ENCODE measurements around the gene OR8U1. TPM values are rescaled to one million over a fixed set of nuclear protein-coding genes. Genes with fewer than 3 reads are reported as not detected.

The OR8U1 gene
- total RNA-seq, 2 donors from 2014 or later, result not detected

Other genes starting within 250 kb of the OR8U1 start
- not detected for gene OR8J3, start 235.4 kb upstream of the OR8U1 start, total RNA-seq
- not detected for gene OR8K5, start 215.3 kb upstream of the OR8U1 start, total RNA-seq
- gene OR5J2, start 199.0 kb upstream of the OR8U1 start, total RNA-seq, result not detected
- gene OR5T2, start 141.4 kb upstream of the OR8U1 start, total RNA-seq, result not detected
- not detected for gene OR5T3, start 123.4 kb upstream of the OR8U1 start, total RNA-seq
- not detected for gene OR5T1, start 101.5 kb upstream of the OR8U1 start, total RNA-seq
- not detected for gene OR8H1, start 83.4 kb upstream of the OR8U1 start, total RNA-seq
- not detected for gene OR8K3, start 60.5 kb upstream of the OR8U1 start, total RNA-seq
- gene OR8K1, start 29.6 kb upstream of the OR8U1 start, total RNA-seq, result not detected
- gene OR8J1, start 21.3 kb upstream of the OR8U1 start, total RNA-seq, result not detected
- not detected for gene OR5AL1, start 37.1 kb downstream of the OR8U1 start, total RNA-seq
- not detected for gene OR5M3, start 97.7 kb downstream of the OR8U1 start, total RNA-seq
- gene OR5M8, start 115.7 kb downstream of the OR8U1 start, total RNA-seq, result not detected
- not detected for gene OR5M11, start 167.6 kb downstream of the OR8U1 start, total RNA-seq
- gene OR5M10, start 202.1 kb downstream of the OR8U1 start, total RNA-seq, result not detected
- not detected for gene OR5M1, start 239.2 kb downstream of the OR8U1 start, total RNA-seq